ENCODE data around the gene GTF2A2.

DNA sequence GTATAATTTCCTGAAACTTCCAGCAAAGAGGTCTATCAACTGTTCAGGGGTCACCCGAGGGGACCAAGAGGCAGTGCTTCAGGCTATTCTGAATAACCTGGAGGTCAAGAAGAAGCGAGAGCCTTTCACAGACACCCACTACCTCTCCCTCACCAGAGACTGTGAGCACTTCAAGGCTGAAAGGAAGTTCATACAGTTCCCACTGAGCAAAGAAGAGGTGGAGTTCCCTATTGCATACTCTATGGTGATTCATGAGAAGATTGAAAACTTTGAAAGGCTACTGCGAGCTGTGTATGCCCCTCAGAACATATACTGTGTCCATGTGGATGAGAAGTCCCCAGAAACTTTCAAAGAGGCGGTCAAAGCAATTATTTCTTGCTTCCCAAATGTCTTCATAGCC, 38.9 kb downstream of the GTF2A2 start:
- TF ChIP-seq, protein P1, sequence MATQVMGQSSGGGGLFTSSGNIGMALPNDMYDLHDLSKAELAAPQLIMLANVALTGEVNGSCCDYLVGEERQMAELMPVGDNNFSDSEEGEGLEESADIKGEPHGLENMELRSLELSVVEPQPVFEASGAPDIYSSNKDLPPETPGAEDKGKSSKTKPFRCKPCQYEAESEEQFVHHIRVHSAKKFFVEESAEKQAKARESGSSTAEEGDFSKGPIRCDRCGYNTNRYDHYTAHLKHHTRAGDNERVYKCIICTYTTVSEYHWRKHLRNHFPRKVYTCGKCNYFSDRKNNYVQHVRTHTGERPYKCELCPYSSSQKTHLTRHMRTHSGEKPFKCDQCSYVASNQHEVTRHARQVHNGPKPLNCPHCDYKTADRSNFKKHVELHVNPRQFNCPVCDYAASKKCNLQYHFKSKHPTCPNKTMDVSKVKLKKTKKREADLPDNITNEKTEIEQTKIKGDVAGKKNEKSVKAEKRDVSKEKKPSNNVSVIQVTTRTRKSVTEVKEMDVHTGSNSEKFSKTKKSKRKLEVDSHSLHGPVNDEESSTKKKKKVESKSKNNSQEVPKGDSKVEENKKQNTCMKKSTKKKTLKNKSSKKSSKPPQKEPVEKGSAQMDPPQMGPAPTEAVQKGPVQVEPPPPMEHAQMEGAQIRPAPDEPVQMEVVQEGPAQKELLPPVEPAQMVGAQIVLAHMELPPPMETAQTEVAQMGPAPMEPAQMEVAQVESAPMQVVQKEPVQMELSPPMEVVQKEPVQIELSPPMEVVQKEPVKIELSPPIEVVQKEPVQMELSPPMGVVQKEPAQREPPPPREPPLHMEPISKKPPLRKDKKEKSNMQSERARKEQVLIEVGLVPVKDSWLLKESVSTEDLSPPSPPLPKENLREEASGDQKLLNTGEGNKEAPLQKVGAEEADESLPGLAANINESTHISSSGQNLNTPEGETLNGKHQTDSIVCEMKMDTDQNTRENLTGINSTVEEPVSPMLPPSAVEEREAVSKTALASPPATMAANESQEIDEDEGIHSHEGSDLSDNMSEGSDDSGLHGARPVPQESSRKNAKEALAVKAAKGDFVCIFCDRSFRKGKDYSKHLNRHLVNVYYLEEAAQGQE (IDR thresholded peaks at IDR 0.05; ENCODE audit: low read depth, low read length): no peak
- TF ChIP-seq, protein P2, sequence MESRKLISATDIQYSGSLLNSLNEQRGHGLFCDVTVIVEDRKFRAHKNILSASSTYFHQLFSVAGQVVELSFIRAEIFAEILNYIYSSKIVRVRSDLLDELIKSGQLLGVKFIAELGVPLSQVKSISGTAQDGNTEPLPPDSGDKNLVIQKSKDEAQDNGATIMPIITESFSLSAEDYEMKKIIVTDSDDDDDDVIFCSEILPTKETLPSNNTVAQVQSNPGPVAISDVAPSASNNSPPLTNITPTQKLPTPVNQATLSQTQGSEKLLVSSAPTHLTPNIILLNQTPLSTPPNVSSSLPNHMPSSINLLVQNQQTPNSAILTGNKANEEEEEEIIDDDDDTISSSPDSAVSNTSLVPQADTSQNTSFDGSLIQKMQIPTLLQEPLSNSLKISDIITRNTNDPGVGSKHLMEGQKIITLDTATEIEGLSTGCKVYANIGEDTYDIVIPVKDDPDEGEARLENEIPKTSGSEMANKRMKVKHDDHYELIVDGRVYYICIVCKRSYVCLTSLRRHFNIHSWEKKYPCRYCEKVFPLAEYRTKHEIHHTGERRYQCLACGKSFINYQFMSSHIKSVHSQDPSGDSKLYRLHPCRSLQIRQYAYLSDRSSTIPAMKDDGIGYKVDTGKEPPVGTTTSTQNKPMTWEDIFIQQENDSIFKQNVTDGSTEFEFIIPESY (IDR thresholded peaks at IDR 0.05; ENCODE audit: borderline replicate concordance, low read depth): no peak
- TF ChIP-seq FOXJ3 (CRISPR knock-in tag; IDR thresholded peaks at IDR 0.05) (no peak), EZH2phosphoT487 (IDR thresholded peaks at IDR 0.05; ENCODE audit: borderline replicate concordance, low read depth) (no peak), POLR2AphosphoS5 (IDR thresholded peaks at IDR 0.05; ENCODE audit: low read depth, low read length) (no peak), JUND (IDR thresholded peaks at IDR 0.05) (no peak), RAD21 (IDR thresholded peaks at IDR 0.05; ENCODE audit: low read length) (no peak), NRF1 (IDR thresholded peaks at IDR 0.05; ENCODE audit: low read depth, low read length) (no peak), YY1 (IDR thresholded peaks at IDR 0.05; ENCODE audit: low read depth) (no peak), TAF1 (IDR thresholded peaks at IDR 0.05; ENCODE audit: borderline replicate concordance, low read depth, low read length) (no peak), RFX5 (IDR thresholded peaks at IDR 0.05; ENCODE audit: low read length) (no peak)
- TF ChIP-seq, protein P3, sequence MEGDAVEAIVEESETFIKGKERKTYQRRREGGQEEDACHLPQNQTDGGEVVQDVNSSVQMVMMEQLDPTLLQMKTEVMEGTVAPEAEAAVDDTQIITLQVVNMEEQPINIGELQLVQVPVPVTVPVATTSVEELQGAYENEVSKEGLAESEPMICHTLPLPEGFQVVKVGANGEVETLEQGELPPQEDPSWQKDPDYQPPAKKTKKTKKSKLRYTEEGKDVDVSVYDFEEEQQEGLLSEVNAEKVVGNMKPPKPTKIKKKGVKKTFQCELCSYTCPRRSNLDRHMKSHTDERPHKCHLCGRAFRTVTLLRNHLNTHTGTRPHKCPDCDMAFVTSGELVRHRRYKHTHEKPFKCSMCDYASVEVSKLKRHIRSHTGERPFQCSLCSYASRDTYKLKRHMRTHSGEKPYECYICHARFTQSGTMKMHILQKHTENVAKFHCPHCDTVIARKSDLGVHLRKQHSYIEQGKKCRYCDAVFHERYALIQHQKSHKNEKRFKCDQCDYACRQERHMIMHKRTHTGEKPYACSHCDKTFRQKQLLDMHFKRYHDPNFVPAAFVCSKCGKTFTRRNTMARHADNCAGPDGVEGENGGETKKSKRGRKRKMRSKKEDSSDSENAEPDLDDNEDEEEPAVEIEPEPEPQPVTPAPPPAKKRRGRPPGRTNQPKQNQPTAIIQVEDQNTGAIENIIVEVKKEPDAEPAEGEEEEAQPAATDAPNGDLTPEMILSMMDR (IDR thresholded peaks at IDR 0.05): no peak
- TF ChIP-seq, protein P4, sequence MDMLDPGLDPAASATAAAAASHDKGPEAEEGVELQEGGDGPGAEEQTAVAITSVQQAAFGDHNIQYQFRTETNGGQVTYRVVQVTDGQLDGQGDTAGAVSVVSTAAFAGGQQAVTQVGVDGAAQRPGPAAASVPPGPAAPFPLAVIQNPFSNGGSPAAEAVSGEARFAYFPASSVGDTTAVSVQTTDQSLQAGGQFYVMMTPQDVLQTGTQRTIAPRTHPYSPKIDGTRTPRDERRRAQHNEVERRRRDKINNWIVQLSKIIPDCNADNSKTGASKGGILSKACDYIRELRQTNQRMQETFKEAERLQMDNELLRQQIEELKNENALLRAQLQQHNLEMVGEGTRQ (IDR thresholded peaks at IDR 0.05; ENCODE audit: borderline replicate concordance, low read depth, low read length): no peak

Measured in SK-N-SH (cell line).